GM19193 (cell line): ENCODE measurements around the gene LRMDA.

Experiments used
- POLR2A ChIP-seq: IDR thresholded peaks from 4 replicates; pipeline ENCODE4 v1.6.1; 2011; ENCODE audit not compliant: insufficient read depth, insufficient read length; ENCODE audit errors: extremely low read depth

Gene LRMDA

DNA sequence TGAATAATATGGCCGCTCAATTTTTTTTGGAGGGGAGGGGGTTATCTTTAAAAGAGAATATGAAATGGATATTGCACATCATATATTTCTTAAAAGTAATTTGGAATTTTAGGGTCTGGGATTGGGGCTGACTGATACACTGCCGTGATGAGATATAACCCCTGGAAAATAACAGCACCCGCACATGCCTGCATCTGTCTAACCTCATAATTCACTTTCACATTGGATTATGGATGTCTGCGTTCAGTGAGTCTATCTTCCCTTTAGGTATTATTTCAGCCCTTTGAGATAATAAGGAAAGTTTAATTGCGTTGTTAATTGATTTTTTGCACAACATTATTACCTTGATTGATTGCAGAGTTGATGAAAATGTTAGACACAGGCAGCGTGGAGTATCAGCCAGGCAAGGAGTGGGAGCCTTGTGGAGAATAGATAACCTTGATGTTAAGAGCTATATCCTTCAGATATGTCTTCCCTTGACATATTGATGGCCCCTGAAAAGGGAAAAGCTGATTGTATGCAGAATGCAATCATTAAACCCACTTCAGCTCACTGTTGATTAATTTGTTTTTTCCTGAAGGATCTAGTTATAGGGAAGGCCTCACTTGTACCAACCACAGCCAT lies 1111.0 kb downstream of the LRMDA start:
- TF ChIP-seq POLR2A: no peak

DNA sequence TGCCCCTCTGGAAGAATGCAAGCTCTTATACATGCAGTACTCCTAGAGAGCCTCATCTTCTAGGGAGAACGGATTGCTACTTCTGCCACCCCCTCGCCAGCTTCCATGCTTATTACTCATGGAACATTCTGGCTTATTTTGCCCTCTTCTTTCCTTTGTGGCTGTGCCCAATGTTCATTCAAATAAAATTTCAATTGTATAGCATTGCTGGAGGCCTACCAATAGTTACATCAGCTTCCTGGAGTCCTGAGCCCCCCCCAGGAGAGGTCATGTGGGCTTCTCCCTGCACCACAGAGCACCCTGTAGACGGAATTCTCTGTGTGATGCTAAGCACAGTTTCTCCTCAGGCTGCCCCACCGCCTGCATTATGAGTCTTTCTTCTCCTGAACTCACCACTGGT lies 1112.2 kb downstream of the LRMDA start:
- TF ChIP-seq POLR2A: no peak

DNA sequence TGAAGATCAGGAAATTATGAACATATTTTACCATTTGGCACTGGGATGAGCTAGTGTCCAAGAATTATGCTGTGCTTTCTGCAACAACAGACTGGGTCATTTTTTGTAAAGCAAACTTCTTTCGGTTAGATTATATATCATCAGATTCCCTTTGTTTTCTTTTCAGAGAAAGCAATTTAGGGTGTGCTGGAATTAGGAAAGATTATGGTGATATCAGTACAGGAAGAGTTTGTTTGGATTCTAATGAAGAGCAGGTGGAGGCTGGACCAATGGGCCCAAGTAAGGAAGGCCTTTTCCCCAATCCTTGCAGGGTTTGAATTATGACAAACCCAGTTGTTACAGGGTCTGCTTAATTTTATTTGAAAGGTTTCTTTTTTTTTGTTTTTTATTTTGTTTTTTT lies 1113.4 kb downstream of the LRMDA start:
- TF ChIP-seq POLR2A: no peak

DNA sequence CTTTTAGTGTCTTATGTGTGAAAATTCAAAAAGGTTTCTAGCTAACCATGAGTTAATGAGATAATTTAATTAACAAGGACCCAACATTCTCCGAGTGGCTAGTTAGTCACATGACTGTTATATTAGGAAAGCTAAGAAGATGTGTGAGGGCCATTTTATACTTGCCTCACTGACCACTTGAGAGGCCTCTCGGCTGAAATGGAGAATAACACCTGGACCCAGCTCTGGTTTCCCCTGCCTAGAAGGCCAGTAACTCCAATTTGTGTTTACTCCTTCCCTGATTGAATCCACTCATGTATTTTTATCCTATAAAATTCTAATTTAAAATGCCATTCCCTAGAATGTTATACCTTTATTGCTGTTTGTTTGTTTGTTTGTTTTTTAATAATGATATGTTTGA lies 1115.0 kb downstream of the LRMDA start:
- TF ChIP-seq POLR2A: no peak

DNA sequence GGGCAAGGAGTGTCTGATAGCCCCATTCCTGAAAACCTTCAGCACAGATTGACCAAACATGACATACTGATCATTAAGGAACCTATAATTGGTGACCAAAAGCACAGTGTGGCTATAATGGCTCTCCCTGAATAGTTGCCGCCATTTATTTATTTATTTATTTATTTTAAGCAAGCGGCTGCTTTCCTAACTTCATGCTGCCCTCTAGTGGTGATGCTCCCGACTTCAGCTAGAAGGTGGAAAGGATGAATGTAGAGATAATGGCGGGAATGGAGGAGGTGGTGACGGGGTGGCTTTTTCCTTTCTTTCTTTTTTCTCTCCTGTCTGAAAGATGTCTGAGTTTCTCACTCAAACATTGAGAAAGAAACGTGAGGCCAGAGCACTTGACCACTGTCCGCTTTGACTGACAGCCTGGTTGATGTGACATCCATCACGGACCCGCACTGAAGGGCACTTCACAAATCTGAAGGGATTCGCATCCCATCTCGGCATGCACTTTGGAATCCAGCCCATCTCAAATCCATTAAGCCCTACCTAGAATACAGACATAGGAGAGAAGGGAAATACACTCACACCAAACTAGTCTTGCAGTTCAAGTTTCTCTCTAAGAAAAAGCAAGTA lies 1116.0 kb downstream of the LRMDA start:
- TF ChIP-seq POLR2A: no peak

DNA sequence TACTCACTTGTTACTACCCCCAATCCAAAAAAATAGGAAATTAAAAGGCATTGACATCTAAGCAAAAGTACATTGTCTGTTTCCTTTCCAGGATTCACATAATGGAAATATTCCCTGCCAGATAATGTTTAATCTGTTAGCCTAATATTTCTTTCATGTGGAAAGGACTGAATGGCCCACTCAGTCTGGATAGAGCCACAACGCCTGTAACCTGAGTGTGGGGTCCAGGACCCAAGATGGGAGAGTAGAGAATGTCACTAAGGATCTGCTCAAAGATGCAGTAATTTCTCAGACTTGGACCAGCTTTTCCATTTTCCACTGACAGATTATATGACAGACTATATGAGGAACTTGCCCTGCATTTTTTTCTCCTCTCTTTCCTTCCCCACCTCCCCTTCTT lies 1117.3 kb downstream of the LRMDA start:
- no peak for TF ChIP-seq POLR2A

DNA sequence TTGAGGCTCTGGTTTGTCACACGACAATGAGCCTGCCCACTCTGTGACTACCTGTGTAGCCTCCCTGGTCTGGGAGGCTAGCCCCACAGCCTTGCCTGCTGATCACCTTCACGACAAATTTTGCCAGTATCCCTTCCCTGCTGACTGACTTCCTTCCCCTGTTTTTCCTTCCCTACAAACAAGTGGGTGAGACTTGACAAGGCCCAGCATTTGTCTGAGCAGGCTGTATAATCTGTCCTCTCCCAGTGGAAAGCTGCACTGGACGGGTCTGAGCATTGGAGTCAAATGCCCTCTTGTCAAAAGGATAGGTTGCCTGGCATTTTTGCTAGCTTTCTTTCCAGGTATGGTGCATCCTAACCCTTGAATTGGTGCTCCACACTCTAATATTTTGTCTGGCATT lies 1117.7 kb downstream of the LRMDA start:
- no peak for TF ChIP-seq POLR2A

DNA sequence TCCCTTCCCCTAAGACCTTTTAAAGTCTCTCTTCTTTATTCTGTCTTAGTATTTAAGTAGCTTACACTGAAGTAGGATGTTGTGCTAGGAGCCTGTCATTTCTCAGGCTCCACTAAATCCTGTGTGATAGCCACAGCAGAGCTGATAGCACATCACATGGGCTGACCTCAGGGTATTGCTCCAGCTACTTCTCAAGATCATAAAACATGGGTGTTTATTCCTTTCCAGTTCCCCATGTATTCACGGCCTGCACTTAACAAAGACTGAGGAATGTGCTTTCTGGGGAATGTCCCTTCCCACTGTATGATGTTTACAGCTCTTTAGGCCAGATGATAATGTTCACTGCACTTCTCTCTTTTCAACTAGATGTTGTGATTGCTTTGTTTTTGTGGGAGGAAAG lies 1119.4 kb downstream of the LRMDA start:
- no peak for TF ChIP-seq POLR2A

DNA sequence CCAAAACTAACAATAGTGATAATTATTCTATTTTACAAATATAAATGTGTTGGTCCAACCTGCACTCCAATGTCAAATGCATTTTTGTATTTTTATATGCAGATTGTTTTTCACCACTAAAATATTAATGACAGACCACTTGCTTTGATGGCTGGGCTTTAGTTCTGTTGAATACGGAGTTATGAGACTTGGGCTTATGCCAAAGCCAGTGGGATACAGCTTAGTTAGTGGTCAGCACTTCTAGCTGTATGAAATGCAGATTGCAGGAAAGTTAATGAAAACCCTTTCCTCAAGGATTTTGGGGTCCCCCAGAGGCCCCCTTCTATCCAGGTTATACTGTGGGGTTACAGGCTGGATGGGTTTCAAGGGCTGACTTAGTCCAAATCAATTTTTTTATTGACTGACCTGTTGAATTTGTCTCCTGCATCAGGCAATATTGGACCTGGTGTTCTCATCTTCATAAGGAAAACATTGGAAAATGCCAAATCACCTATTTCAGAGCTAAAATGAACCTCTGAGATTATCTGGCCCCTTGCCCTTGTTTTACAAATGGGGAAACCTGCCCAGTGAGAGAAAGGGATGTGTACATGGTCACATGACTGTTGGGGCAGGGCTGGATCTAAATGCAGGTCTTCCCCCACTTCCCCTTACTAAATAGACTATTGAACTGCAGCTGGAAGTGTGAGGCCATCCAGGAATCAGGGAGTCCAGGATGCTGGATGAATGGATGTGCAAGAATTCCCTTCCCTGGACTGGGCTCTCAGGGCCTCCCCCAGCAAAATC lies 1120.9 kb downstream of the LRMDA start:
- TF ChIP-seq POLR2A: no peak

DNA sequence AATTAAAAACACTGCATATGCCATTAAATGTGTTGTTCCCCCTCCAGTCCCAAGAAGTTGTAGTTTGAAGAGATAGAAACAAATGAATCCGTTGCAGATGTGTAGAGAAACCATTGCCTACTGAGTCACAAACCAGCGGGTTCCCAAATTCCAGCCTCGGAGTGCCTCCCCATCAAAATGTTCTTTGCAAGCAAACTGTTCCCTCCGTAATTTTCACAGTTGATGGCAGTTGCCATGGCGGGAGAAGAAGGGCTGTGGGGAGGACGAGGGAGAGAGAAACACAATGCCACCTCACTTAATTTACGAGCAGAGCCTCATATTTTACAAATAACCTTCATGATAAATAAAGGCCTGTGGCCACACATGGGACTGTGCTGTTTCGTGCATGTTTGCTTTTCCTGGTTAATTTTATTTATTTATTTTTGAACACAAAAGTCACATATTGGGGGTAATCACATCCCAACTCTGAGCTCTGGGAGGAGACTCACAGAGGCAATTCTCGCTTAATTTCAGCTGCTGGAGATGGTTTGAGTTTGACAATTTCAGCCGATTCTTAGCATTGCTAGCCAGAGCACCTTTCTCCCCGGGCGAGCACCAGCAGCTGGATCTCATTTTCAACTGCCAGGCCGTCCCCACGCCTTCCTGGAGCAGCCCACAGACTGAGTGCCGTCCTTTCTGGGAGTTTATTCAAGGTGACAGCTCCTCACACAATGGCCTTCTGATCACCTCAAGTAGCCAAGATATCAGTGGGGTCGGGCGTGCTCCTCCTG lies 1122.0 kb downstream of the LRMDA start:
- no peak for TF ChIP-seq POLR2A

DNA sequence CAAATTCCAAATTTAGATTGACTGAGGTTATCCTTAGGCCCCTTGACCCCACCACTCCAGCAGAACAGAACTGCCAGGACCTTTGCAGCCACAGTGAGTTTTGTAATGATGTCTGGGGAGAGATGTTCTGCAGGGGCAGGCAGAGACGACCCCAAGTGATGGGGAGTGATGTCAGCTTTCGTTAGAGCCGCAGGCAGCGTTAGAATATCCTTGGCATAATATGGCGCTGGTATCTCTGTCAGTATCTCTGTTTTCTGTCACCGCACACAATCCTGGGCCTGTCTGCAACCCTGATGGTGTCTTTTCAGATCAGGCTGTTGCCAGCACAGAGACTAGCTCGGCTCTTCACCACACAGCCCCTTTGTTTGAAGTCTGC lies 1122.6 kb downstream of the LRMDA start:
- TF ChIP-seq POLR2A: no peak

DNA sequence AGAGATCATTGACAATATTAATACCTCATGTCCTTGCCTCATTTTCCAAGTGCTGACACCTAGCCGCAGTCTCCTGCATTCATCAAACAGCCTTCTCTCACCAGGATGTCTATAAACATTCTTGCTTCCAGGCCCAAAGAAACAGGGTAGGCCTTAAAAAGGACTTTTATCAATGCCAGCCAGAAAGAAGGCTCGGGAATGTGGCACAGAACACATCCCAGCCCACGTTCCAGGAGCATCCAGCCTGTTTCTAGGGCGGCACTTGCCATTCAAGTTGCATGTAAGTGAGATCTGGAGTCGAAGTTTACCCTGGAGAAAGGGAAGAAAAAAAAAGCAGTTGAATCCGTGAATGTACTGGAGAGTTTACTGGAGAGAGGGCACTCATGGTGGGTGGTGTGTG lies 1123.1 kb downstream of the LRMDA start:
- no peak for TF ChIP-seq POLR2A

DNA sequence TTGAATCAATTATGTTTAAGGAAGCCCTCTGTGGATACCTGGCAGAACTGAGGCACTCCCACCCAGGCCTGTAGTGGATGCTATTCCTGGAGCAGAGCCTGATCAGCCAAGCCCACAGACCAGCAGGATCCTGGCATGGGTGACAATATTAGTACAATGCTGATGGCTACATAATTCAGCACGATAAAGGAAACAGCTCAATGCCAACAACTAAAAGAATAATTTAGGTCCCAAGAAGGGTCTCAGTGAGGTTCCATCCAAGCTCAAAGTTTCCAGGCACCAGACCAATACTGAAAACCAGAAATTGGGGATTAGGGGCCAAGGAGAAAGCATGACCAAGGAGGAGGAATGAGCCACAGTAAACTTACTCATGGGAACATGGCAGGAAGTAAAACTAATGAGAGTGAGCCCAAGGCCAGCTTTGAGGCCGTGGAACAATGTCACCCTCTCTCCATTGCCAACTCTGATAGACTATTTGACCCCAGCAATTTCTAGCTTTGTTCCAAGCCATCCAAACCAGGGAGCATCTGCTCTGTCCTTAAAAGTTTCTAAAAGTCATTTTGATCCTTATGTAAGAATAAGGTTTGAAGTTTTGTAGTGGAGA lies 1123.7 kb downstream of the LRMDA start:
- TF ChIP-seq POLR2A: no peak

DNA sequence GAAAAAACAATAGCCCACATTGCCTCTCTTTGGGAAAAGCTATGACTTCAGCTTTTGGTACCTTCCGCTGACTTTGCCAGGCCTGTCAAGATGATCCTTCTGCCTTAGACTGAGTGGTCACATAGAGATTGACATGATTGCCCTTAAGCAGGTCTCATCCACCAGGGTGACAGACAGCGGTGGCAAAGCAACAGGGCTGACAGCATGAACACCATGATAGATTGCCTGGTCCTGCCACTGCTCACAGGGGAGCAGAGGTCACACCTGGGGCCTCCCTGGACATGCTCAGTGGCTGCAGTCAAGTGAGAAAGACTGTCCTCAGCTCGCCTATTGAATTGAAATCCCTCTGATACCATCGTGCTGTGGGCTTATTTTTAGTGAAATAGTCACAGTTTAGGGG lies 1125.9 kb downstream of the LRMDA start:
- no peak for TF ChIP-seq POLR2A

DNA sequence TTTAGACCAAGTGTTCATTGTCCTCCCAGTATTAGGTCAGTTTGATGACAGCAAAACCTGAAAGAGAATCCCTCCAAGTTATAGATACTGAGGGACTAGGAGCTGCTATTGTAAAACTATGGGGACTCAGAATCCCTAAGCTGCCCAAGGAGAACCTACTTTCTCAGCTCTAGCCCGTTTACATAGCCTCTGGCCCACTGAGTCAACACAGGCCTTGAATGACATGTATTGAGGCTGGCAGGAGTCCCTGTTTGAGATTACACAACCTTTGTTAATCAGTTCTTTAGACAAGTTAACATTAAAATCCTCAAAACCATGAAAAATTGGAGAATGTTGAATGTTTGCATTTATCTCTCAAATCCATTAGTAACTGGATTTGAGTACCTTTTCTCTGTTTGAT lies 1127.2 kb downstream of the LRMDA start:
- no peak for TF ChIP-seq POLR2A
